Stimulated activated CD4-positive, alpha-beta T cell treated with anti-CD3 and anti-CD28 coated beads, Interleukin-4, amount 100 ng/mL, for 1 hour (primary cell): ENCODE measurements around the gene KRTAP5-8.
A peak's percentile ranks its signal among the peaks of the same experiment; 100 is the strongest.
"Not testable (repeated sequence)": the region's sequence is repeated elsewhere in the genome, so short reads cannot be mapped to it uniquely, and the experiment has no call there.

Source experiments
- DNase-seq: peaks from one replicate; pipeline ENCODE4 v3.0.0-alpha.2; 2020

Gene KRTAP5-8, protein sequence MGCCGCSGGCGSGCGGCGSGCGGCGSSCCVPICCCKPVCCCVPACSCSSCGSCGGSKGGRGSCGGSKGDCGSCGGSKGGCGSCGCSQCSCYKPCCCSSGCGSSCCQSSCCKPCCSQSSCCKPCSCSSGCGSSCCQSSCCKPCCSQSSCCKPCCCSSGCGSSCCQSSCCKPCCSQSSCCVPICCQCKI

DNA sequence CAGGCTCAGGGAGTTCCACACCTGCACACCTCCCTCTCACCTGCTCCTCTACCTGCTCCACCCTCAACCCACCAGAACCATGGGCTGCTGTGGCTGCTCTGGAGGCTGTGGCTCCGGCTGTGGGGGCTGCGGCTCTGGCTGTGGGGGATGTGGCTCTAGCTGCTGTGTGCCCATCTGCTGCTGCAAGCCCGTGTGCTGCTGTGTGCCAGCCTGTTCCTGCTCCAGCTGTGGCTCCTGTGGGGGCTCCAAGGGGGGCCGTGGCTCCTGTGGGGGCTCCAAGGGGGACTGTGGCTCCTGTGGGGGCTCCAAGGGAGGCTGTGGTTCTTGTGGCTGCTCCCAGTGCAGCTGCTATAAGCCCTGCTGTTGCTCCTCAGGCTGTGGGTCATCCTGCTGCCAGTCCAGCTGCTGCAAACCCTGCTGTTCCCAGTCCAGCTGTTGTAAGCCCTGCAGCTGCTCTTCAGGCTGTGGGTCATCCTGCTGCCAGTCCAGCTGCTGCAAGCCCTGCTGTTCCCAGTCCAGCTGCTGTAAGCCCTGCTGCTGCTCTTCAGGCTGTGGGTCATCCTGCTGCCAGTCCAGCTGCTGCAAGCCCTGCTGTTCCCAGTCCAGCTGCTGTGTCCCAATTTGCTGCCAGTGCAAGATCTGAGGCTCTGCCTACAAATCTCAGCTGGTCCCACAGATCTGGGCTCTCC, at the start of gene KRTAP5-8:
KRTAP5-8 (plus strand) TSS at position 49 of the 689 bp plus-strand sequence; CDS start at position 80, 31 bp downstream.
- DNase-seq: not testable (repeated sequence)

DNA sequence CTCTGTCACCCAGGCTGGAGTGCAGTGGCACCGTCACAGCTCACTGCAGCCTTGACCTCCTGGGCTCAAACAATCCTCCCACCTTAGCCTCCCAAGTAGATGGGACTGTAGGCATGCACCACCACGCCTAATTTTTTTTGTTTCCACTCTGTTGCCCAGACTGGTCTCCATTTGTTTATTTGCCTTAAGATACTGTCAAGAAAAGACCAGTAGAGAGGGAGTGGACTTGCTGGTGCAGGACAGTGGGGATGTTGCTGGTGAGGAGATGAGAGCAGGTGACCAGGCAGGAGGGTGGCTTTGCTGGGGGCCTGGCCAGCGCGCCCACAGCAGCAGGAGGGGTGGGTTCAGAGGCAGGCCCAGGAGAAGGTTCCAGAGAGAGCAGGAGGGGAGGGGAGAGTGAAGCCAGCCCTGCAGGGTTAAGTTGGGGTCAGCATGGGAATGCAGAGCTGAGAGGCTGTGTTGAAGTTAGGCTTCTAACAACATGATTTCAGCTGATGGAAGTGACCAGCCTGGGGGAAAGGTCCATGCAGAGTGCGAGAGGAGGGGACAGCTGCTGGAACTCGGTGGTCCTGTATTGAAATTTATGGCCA, 49.0 kb upstream of the KRTAP5-8 start:
- no peak for DNase-seq

- DNase-seq: peak; percentile 65
Observed at GRCh38 chr11:71489311-71490043, 48.3 kb upstream of the KRTAP5-8 start.

GRCh38 chr11:71490044-71490730, 47.6 kb upstream of the KRTAP5-8 start:
- no peak for DNase-seq

DNA sequence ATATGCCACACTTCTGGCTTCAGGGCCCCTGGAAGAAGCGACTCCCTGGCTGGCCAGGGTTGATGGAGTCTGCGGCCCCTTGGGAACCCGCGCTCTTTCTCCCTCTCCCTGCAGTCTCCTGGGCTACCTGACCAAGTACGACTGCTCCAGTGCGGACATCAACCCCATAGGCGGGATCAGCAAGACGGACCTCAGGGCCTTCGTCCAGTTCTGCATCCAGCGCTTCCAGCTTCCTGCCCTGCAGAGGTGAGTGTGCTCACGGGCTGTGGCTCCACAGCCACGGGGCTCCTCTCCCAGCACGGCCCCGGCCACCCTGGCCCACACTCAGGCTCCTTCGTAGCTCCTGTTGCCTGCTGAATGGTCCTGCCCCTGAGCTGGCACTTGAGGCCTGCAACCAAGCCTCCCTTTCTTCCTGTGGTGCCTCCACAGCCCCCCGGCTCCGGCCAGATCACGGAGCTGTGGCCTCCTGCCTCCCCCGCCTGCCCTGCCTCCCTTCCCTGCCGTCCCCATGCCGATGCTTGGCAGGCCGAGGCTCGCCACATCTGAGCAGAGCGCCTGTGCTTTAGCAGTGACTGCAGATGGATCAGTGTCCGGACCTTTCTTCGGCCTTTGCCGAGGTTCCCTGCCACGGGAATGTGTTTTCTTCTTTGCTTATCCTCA, 47.0 kb upstream of the KRTAP5-8 start:
- no peak for DNase-seq

DNA sequence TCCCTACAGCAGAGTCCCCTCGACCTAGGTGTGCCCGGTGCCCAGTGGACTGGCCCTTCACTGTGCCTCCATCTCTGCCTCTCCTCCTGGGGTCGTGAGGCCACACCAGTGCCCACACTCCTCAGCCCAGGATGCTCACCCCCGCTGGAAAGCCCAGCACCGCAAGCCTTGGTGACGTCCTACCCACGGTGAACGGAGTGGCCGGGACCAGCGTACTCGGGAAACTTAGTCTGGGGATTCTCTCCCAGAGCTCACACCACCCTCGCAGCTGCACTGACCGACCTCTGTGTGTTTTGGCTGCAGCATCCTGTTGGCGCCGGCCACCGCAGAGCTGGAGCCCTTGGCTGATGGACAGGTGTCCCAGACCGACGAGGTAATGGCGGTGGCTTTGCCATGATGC, 46.3 kb upstream of the KRTAP5-8 start:
- DNase-seq: no peak

DNA sequence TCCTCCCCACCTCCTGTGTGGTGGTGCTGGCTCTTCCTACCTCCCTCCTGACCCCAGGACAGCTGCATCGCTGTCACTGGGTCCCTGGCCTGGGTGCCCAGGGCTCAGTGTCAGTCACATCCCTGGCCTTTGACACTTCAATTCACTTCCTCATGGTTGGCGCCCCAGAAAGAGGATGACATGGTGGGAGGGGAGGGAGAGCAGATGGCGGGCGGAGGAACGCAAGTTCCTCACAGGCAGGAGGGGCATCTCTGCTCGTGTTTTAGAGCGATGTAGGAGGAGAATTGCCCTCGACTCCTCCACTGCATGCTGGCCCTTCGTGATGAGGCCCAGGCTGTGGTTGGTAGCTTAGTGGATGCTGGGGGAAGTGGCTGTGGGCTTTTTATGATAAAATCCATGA, 45.9 kb upstream of the KRTAP5-8 start:
- DNase-seq: no peak

- no peak for DNase-seq
Observed at GRCh38 chr11:71495286-71496230, 42.3 kb upstream of the KRTAP5-8 start.

DNA sequence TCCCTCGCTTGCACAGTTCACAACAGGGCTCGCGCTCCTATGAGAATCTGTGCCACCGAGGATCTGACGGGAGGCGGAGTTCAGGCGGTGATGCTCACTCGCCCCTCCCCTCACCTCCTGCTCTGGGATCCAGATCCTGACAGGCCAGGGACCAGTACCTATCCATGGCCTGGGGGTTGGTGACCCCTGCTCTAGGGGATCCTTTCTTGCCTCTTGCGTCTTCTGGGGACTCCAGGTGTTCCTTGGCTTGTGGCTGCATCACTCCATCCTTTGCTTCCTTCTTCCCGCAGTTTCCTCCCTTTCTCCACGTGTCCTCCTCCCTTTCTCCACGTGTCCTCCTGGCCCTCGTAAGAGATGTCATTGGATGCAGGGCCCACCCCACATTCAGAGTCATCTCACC, 41.4 kb upstream of the KRTAP5-8 start:
- no peak for DNase-seq

DNA sequence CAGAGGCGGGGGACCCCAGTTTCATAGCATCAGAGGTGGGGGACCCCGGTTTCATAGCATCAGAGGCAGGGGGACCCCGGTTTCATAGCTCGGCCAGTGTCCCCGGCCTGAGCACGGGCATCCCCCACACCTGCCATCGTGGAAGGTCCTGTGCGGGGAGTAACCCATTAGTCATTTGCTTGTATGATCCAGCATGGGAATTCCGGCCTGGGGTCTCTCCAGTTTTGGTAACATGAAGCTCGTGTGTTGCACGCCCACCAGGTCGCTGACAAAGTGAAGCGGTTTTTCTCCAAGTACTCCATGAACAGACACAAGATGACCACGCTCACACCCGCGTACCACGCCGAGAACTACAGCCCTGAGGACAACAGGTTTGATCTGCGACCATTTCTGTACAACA, 39.7 kb upstream of the KRTAP5-8 start:
- no peak for DNase-seq

GRCh38 chr11:71499125-71499524, 38.7 kb upstream of the KRTAP5-8 start:
- no peak for DNase-seq

- no peak for DNase-seq
Observed at GRCh38 chr11:71499546-71499945, 38.3 kb upstream of the KRTAP5-8 start.

DNA sequence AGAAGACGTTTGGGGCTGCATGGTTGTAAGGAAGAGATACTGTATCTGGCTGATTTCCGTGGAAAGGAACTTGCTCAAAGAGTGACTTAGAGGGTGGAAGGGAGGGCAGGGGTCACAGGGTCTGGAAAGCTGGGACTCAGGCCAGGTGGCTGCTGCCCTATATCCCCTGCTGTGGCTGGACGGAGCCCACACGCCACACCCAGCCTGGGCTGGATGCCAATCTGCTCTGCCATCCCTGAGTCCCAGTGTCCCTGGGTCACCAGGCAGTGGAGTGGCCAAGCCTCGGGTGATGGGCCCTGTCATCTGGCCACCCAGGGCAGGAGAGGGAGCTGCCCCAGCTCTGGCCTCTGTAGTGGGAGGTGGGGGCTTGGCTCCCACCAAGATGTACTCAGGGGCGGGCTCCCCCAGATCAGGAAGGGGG, 37.2 kb upstream of the KRTAP5-8 start:
- DNase-seq: no peak

- DNase-seq: no peak
Observed at GRCh38 chr11:71501071-71501985, 36.5 kb upstream of the KRTAP5-8 start.

DNA sequence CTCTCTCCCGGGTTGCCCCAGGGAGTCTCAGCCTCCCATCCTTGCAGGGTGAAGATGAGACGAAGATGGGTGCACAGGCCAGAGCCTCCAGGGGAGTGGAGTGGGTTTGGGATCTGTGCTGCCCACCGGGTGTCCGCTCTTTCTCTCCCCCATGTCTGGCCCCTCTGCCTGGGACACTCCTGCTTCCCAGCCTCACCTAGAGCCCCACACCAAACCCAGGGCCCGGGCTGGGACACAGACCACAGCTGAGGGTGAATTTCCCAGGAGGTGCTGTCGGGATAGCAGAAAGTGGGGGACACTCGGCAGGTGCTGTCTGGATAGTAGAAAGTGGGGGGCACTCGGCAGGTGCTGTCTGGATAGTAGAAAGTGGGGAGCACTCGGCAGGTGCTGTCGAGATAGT, 35.8 kb upstream of the KRTAP5-8 start:
- DNase-seq: no peak

DNA sequence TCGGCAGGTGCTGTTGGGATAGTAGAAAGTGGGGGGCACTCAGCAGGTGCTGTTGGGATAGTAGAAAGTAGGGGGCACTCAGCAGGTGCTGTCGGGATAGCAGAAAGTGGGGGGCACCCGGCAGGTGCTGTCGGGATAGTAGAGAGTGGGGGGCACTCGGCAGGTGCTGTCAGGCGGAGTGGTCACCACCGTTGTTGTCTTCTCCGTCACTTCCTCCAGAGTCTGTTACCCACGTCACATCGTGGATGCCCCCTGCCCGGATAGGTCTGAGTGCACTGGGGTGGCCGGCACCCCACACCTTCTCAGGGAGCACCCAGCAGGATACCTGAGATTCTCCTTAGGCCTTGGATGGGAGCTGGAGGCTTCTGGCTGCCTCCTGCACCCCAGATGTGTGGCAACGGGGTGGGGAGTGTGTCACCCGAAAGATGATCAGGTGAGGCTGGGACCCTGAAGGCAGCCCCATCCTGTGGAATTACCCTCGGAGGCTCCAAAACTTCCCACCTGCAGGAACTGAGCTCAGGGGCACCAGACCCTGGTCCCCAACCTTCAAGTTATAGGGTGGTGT, 34.9 kb upstream of the KRTAP5-8 start:
- no peak for DNase-seq

DNA sequence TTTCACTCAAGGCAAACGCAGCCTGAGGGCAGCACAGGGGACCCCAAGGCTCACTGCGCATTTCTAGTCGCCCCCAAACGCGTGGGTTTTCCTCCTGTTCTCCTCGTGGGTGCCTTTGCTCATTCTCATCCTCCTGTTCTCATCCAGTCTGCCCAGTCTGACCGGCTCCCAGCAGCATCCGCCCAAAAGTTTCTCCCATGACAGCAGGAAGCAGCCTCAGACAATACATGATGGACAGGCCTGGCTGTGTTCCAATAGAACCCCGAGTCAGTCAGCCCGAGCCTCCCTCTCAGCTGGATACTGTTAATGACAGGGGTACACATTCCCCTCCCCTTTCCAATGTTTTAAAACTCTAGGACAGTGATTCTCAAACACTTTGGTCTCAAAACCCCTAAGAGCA, 33.3 kb upstream of the KRTAP5-8 start:
- DNase-seq: no peak

GRCh38 chr11:71505001-71505400, 32.8 kb upstream of the KRTAP5-8 start:
- DNase-seq: no peak

DNA sequence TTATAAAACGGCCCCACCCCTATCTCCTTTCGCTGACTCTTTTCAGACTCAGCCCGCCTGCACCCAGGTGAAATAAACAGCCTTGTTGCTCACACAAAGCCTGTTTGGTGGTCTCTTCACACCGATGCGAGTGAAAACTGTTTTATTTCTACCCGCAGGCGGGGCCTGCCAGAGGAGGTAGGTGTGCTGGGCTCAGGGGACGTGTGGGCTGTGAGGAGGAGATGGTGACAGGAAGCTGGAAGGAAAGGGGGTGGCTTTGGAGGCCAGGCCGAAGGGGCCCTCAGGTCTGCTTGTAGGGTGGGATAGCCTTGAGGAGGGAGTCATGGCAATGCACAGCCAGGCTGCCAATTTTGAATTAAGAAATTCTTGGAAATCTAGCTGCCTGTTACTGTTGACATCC, 32.0 kb upstream of the KRTAP5-8 start:
- DNase-seq: no peak

GRCh38 chr11:71507102-71507501, 30.7 kb upstream of the KRTAP5-8 start:
- DNase-seq: no peak
